GM10266 (cell line): ENCODE data around the gene ITGB6.

Experiments used
- DNase-seq: peaks from one replicate; pipeline ENCODE4 v3.0.0; 2012; ENCODE audit errors: extremely low spot score
- CTCF ChIP-seq: IDR thresholded peaks from 2 replicates; pipeline ENCODE4 v1.5.1; 2012; ENCODE audit warnings: mild to moderate bottlenecking, low read depth; ENCODE audit not compliant: control insufficient read depth, insufficient read depth; ENCODE audit errors: missing control alignments

The ITGB6 gene, protein sequence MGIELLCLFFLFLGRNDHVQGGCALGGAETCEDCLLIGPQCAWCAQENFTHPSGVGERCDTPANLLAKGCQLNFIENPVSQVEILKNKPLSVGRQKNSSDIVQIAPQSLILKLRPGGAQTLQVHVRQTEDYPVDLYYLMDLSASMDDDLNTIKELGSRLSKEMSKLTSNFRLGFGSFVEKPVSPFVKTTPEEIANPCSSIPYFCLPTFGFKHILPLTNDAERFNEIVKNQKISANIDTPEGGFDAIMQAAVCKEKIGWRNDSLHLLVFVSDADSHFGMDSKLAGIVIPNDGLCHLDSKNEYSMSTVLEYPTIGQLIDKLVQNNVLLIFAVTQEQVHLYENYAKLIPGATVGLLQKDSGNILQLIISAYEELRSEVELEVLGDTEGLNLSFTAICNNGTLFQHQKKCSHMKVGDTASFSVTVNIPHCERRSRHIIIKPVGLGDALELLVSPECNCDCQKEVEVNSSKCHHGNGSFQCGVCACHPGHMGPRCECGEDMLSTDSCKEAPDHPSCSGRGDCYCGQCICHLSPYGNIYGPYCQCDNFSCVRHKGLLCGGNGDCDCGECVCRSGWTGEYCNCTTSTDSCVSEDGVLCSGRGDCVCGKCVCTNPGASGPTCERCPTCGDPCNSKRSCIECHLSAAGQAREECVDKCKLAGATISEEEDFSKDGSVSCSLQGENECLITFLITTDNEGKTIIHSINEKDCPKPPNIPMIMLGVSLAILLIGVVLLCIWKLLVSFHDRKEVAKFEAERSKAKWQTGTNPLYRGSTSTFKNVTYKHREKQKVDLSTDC

DNA sequence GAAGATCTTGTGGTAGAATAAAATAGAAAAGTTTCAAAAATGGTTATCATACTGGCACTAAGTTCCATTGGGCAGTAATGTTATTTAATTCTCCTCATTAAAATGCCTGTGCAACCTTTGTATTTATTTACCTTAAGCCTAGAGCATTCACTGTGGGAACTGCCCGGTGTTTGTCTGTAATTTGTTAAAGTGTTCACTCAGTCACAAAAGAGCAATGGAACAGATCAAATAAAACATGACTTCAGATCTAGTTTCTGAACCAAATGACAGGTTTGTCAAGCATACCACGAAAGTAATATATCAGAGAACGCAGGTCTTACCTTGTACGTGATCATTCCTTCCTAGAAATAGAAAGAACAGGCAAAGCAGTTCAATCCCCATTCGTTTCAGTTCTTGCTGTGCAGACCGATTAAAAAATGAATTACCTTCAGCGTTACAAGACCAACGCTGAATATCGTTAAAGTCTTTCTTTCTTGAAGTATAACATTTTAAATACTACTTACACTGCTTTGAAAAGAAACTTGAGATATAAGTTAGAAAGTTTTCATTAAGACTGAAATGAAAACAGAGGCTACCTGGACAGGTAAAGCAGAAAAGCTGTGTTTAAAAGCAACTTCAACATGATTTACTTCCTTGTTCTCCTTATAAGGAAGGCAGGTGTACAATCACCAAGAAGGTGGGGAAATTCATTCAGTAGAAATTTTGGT is at the start of gene ITGB6:
Gene ITGB6, minus strand, starts transcription at position 590 of the 707 bp plus-strand sequence. Its CDS starts 209 bp downstream, at position 381.
- TF ChIP-seq CTCF: no peak
- DNase-seq: no peak

- TF ChIP-seq CTCF: no peak
- no peak for DNase-seq
Measured at GRCh38 chr2:160247296-160248035, 47.4 kb upstream of the ITGB6 start.

GRCh38 chr2:160246356-160246755 is 46.3 kb upstream of the ITGB6 start:
- TF ChIP-seq CTCF: no peak
- no peak for DNase-seq

DNA sequence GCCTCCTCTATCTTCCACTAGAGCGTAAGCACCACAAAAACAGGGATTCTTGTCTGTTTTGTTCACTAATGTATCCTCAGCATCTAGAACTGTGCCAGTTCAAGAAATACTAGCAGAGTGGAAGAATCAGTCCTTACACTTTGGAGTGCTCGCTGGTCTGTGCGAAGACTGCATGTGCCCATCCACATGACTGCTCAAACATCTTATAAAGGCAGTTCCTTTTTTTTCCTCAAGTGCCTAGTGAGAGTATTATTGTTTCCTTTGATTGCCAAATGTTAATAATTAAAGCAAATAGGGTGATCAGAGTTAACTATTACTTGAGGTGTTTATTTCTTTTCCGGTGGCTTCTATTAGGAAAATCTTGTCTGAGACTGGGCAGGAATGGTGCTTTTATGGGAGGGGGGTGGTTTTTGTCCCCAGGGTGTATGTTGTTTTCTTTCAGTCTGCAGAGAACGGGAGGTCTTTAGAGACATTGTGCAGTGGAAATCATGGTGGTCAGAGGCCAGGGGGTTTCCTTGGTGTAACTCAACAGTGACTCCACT is 45.6 kb upstream of the ITGB6 start:
- no peak for TF ChIP-seq CTCF
- no peak for DNase-seq

GRCh38 chr2:160242893-160243564 is 43.0 kb upstream of the ITGB6 start:
- DNase-seq: no peak
- no peak for TF ChIP-seq CTCF
